ENCODE measurements around the gene ADAMTS8.
"Not testable (repeated sequence)": the region's sequence is repeated elsewhere in the genome, so short reads cannot be mapped to it uniquely, and the experiment has no call there.

The ADAMTS8 gene

GRCh38 chr11:130438401-130439159 lies 10.2 kb upstream of the ADAMTS8 start:
- DNase-seq (ENCODE audit: low read depth) = not testable (repeated sequence)

- no peak for DNase-seq (ENCODE audit: low read depth)
These were observed 9.4 kb upstream of the ADAMTS8 start for GRCh38 chr11:130437848-130438247.

- DNase-seq (ENCODE audit: low read depth) = no peak
These were observed 7.8 kb upstream of the ADAMTS8 start for GRCh38 chr11:130436171-130436570.

GRCh38 chr11:130435671-130436070 lies 7.3 kb upstream of the ADAMTS8 start:
- no peak for DNase-seq (ENCODE audit: low read depth)

GRCh38 chr11:130434521-130435223 lies 6.3 kb upstream of the ADAMTS8 start:
- DNase-seq (ENCODE audit: low read depth) = peak; percentile 17

- no peak for DNase-seq (ENCODE audit: low read depth)
These were observed 4.9 kb upstream of the ADAMTS8 start for GRCh38 chr11:130433357-130433756.

- DNase-seq (ENCODE audit: low read depth) = no peak
These were observed 3.4 kb upstream of the ADAMTS8 start for GRCh38 chr11:130431801-130432200.

GRCh38 chr11:130431331-130431773 lies 2.9 kb upstream of the ADAMTS8 start:
- peak; percentile 31 for DNase-seq (ENCODE audit: low read depth)

- DNase-seq (ENCODE audit: low read depth) = no peak
These were observed 1.6 kb upstream of the ADAMTS8 start for GRCh38 chr11:130429983-130430382.

GRCh38 chr11:130429120-130429681 lies 792 bp upstream of the ADAMTS8 start:
- no peak for DNase-seq (ENCODE audit: low read depth)

GRCh38 chr11:130427581-130428315 lies 661 bp downstream of the ADAMTS8 start:
- DNase-seq (ENCODE audit: low read depth) = no peak

- DNase-seq (ENCODE audit: low read depth) = no peak
These were observed 1.5 kb downstream of the ADAMTS8 start for GRCh38 chr11:130426837-130427341.

GRCh38 chr11:130426223-130426836 lies 2.1 kb downstream of the ADAMTS8 start:
- DNase-seq (ENCODE audit: low read depth) = no peak

GRCh38 chr11:130425156-130425555 lies 3.3 kb downstream of the ADAMTS8 start:
- no peak for DNase-seq (ENCODE audit: low read depth)

- no peak for DNase-seq (ENCODE audit: low read depth)
These were observed 3.7 kb downstream of the ADAMTS8 start for GRCh38 chr11:130424613-130425140.

- no peak for DNase-seq (ENCODE audit: low read depth)
These were observed 4.8 kb downstream of the ADAMTS8 start for GRCh38 chr11:130423541-130424142.

- DNase-seq (ENCODE audit: low read depth) = no peak
These were observed 6.0 kb downstream of the ADAMTS8 start for GRCh38 chr11:130422251-130422995.

GRCh38 chr11:130421697-130422096 lies 6.7 kb downstream of the ADAMTS8 start:
- DNase-seq (ENCODE audit: low read depth) = no peak

- DNase-seq (ENCODE audit: low read depth) = no peak
These were observed 7.2 kb downstream of the ADAMTS8 start for GRCh38 chr11:130421199-130421585.

- no peak for DNase-seq (ENCODE audit: low read depth)
These were observed 7.8 kb downstream of the ADAMTS8 start for GRCh38 chr11:130420478-130421198.

Measured in T-helper 22 cell (primary cell).